HG02678 (cell line): ENCODE measurements around the gene SHC4.

Source experiments
- ATAC-seq: cut with Tn5 transposase; IDR thresholded peaks from one replicate; pipeline ENCODE4 v1.9.1; 2021; ENCODE audit warnings: mild to moderate bottlenecking, moderate library complexity; ENCODE audit not compliant: unreplicated experiment

SHC4 gene

DNA sequence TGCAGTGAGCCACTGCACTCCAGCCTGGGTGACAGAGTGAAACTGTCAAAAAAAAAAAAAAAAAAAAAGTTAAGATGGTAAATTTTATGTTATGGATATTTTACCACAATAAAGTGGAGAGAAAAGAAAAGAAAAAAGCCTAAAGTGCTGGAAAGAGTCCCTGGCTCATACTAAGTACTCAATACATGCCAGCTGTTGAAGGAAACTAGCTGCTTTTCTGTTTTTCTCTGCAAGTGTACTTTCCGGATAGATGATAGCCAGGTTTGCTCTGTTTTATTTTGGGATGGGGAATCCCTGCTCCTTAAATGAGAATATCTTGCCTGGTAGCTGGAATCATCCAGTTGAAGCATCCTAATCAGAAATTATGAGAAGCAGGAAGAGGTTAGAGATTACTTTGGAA is 74.9 kb downstream of the SHC4 start:
- ATAC-seq, result no peak

DNA sequence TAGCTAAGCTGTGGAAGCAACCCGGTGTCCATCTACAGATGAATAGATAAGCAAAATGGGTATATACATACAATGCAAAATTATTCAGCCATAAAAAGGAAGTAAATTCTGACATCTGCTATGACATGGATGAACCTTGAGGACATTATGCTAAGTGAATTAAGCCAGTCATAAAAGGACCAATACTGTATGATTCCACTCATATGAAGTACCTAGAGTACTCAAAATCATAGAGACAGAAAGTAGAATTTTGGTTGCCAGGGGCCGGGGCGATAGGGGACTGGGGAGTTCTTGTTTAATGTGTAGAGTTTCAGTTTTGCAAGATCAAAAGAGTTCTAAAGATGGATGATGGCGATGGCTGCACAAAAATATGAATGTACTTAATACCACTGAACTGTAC is 75.5 kb downstream of the SHC4 start:
- ATAC-seq, result no peak

DNA sequence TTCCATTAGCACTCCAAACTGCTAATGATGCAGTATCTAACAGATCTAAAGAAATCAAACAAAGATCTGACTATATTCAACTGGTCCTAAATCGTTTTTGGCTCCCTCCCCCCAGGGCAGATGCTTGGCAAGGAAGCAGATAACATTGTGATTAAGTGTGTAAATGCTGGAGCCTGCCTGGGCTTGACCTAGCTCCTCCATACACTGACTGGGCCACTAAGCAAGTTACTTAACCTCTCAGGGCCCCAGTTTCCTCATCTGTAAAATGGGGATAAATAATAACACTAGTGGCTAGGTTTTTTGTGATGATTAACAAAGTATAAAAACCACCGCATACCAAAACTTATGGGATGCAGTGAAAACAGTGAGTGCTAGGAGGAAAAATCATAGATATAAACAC is 76.6 kb downstream of the SHC4 start:
- ATAC-seq, result no peak

DNA sequence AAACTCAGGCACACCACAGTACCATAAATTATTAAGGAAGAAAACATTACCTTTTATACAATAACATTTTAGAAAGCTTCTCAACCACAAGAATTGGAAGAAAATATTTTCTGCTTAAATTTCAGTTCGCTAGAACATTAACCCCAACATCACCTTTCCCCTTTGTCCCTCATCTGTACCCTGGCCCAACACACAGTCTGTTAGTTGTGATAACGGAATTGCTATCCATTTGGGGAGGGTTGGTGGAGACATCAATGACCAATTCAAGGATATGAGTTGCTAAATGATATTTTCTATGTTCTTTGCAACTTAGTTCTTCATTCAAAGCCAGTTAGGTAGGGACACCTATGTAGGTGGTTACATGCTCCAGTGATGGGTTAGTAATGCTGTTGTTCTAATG is 80.0 kb downstream of the SHC4 start:
- ATAC-seq, result no peak

DNA sequence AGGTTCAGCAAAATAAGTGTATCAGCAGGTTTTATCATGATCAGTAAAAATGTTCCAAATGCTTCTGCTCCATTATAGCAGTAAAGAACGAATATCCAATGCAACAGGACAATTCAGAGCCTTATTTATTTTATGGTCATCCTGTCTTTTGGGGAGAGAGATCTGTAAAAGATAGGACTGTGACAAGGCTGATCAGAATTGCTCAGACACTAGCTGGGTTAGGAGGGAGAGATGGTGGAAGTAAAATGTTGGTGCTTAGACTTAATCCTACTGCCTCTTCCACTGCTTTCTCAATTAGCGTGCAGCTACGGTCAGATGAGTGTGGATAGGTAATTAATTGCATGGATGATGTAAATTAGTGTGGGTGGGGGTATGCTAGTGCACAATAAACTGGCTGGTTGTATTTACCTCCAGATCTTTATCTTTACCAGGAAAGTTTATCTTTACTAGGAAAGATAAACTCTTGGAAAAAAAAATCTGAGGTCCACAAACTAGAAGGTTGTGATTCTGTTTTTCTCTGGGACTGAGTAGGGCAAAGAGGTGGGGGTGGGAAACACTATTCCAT is 83.6 kb downstream of the SHC4 start:
- no peak for ATAC-seq

DNA sequence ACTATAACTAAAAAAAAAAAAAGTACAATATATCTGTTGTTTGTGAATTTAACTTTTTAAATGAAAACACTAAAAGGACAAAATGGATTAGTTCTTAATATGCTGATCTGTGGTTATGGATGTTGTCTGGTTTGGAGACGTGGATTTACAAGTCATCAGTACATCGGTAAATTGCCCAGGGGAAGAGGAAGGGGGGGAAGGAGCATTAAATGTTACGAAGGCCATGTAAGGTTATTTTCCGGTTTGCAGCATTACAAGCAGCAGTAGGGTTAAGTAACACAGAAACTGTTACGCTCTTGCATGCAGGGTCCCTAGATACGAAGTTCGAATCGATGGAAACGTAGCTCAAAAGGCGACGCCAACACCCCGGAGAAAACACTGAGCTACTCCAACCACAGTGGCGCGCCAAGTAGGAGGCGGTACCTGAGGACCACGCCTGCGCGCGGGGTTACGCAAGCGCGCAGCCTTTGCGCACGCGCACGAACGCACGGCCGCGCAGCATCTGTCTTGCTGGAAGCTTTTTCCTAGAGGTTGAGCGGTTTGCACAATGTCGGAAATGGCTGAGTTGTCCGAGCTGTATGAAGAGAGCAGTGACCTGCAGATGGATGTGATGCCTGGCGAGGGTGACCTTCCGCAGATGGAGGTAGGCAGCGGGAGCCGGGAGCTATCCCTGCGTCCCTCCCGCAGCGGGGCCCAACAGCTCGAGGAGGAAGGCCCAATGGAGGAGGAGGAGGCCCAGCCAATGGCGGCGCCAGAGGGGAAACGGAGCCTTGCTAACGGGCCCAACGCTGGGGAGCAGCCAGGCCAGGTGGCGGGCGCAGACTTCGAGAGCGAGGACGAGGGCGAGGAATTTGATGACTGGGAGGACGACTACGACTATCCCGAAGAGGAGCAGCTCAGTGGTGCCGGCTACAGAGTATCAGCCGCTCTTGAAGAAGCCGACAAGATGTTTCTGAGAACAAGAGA is 85.8 kb downstream of the SHC4 start, which contains the start of gene EID1:
TSS of gene EID1 (plus strand) at position 505 of the 966 bp plus-strand sequence. CDS start at position 548, 43 bp downstream.
- ATAC-seq, result peak; percentile 96

DNA sequence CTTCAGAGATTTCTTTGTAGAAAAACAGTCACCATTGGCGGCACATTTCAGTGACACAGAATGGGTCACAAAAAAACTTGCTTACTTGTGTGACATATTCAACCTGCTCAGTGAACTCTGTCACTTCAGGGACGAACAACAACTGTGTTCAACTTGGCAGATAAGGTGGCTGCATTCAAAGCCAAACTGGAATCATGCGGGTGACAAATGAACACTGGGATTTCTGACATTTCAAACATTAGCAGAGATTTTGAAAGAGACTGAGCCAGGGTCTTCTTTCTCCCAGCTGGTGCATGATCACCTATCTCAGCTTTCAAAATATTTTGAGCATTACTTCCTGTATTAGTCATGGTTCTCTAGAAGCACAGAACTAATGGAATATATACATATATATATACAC is 87.7 kb downstream of the SHC4 start:
- no peak for ATAC-seq

DNA sequence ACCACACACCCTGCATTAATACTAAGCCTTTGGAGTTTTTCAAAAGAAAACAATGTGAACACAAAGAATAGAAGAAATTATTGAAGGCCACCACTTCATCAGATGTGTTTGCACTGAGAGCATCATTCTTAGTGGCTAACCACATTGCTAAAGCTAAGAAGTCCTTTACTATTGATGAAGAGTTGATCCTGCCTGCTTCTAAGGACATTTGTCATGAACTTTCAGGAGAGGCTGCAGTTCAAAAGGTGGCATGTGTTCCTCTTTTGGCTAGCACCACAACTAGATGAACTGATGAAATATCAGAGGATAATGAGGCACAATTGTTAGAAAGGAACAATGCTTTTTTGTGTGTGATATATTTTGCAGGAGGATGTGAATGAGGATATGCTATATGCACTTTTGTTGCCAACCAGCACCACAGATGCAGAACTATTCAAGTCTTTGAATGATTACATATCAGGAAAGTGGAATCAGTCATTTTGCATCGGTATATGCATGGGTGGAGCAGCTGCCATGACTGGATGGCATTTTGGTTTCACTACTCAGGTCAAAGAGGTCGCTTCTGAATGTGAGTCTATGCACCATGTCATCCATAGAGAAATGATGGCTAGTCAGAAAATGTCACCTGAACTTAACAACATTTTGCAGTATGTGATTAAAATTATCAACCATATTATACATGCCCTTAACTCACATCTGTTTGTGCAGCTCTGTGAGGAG is 88.3 kb downstream of the SHC4 start:
- no peak for ATAC-seq

DNA sequence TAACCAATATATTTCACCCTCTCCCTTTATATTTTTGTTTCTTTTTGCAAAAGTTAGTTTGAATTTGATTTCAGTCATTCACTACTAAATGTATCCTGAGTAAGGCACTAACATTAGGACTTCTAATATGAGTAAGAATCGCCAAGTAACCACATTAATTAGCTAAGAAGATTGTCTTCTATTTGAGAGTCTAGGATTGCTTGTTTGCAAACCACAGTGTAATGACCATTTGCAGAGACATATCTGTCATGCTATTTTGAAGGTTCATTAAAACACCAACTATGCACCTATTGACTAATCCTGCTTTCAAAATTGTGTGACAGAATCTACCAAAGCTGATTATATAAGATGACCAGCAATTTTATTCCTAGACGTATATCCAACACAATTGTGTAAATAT is 91.1 kb downstream of the SHC4 start:
- ATAC-seq, result no peak

DNA sequence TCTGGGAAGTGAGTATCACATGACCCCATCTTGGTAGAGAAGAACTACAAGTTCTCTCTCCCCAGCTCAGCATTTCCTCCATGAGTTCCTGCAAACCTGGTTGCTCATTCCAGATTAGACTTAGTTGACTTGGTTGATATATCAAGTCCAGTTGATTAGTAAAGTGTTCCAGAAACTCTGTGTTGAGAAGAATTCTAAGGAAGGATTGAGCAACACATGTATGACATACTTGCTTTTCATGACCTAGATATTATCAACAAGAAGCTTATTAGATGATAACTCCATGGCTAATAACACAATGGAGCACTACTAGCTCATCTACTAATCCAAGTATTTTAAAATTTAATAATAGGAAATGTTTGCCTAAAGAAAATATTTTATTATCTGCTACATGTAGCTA is 92.2 kb downstream of the SHC4 start:
- no peak for ATAC-seq

DNA sequence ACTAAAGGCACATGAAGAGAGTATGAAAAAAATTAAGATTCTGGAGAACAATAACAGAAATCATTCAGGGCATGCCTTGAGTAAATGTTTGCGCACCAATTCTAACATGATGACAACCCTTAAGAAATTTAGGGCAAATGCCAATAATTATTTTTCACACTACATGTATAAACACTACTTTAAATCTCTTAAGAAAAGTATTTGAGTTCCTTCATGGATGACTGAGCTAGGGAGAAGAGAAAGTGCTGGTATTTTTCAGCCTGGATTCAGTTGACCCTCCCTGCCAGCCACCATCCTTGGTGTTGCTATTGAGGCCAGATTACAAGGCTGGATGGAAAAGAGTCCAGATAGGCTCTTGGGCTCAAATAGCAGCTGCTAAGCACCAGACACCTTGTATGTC is 93.8 kb downstream of the SHC4 start:
- ATAC-seq, result no peak

DNA sequence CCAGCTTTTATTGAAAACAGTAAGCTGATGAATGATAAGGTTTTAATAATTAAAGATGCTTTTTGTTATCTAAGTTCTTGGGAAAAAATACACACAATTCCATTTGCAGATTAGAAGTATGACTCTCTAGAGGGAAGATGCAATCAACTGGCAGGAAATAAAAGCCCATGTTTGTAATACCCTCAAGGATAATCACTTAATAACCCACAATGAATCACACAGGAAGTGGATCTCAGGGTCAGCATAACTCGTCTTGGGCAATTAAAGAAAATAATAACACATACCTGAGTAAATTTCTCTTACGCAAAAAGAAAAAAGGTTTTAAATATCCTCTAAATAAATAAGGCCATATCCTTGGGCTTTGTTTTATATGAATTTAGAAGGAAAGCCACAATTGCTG is 95.2 kb downstream of the SHC4 start:
- no peak for ATAC-seq

DNA sequence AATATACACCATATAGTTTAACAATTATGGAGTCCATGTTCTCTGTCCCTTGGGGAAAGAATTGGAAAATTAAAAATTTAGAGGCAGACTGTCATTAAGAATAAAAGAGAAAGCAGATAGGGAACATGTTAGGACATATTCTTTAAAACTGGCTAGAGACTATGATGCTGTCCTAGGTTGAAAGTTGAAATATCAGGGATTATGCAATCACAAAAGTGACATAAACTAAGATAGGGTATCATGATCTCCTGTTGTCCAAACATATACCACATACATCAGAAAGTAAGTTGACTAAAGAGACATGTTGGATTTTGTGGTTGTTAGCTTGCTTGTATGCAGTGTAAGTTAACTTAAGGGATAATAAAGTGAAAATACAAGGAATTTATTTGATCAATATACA is 95.7 kb downstream of the SHC4 start:
- no peak for ATAC-seq

DNA sequence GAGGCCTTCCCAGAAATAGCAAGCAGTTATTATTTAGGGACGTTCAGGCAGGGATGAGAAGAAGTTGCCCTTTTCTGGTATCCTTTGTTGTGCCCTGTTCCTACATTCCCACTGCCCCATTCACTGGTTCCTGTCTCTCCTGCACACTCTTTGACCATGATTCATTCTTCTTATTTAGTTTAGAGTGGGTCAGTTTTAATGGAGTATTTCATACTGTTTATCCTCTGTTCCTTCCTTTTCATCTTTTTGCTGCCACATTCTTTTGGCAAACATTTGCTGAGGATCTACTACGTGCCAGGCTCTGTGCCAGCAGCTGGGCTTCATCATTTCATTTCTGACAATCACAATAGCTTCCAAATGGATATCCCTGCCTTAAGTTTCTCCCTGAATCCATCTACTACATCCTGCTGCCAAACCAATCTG is 97.6 kb downstream of the SHC4 start:
- no peak for ATAC-seq

DNA sequence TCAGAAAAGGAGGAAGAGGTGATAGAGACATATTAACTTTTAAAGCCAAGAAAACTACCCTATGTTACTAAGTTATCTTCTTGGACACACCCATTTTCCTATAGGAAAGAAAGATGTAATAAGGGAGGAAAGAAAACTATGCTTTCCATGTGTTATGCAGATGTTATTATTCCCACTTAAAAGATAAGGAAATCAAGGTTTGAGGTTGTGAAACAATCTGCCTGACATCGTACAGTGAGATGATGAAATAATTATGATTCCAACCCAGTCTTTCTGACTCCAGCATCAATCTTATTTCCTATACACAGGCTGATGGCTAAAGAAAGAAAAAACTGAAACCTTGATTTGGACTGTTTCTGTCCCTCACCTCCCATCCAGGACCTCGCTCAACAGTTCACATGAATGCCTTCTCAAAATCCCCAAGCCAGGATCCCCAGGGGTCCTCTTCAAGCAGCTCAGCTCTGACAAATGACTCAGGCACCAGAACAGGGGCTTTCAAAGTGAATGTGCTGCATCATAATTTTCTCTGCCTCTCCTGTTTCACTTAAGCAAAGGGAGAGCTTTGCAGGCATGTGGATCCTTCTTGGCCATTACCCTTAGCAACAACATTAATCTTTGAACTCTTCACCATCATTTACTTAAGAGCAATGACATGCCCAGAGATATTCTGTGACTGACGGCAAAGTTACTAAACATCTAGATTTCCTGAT is 98.2 kb downstream of the SHC4 start:
- ATAC-seq, result no peak

DNA sequence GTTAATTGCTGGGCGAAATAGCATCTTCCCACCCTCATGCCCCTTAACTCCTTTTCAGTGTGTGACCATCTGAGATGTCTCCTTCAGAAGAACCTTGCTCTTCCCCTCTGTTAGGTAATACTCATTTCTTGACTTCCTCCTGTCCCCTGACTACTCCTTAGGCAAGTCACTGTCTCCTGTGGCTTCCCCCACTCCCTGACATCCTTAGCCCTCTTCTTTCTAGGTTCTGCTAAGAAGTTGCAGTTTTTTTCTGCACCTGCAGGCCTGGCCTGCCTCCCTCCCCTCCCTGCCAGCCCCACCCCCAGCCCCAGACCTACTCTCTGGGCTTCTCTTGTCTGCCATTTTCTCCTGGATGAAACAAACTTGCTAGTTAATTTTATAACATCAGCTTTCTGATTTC is 101.0 kb downstream of the SHC4 start:
- ATAC-seq, result peak; percentile 52

DNA sequence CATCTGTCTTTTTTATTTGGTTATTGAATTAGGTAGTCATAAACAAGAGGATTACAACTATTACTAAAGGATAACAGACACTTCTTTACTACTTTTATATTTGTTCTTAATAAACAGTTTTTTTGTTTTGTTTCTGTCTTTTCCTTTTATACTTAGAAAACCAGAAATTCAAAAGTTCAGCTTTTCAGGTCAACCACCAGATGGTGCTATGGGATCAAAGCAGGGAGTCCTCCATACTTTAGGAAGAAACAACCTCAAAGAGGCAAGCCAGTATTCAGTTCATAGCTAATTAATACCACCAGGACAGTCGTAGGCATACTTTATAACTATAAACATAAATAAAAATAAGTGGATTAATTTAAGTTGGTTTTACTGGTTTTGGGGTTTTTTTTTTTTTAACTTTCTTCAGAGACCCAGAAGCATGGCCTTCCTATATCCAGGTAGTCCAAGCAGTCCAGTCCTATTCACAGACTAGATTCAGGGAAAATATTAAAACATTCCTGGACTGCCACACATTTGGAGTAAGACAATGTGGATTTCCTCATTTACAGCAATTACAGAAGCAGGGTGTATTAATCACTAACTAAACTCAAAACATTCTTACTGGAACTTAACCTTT is 101.8 kb downstream of the SHC4 start:
- peak; percentile 56 for ATAC-seq

DNA sequence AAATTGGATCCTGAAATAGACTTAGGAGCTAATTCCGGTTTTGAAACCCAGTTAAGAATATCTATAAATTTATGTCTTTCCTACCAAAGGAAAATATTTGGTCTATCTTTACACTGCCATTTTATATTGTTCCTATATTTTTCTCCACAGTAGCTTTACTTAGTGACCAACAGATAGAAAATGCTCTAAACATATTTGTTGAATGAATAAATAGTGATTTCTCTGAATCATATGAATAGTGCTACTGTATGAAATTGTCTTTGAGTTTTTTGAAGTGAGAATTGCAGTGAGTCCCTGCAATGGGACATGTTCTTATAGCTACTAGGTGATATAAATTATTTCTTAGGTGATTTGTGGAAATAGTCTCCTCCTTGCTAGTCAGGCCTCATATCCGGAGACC is 104.3 kb downstream of the SHC4 start:
- ATAC-seq, result no peak

DNA sequence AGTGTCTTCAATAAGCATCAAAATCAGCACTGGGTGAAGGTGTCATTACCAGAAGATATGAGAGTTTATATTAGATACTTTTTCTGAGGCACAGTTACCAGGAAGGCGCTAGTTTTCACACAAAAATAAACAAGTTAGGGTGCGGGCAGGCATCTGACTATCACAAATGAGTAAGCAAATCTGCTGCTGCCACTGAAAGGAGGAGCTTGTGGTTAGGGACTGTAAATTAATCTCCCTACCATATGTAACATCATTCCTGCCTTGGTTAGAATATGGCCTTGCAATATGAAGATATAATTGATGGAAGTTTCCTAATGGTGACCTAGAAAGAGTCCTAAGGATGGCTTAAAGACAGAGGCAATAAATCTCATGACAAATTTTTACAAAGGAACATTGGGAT is 105.3 kb downstream of the SHC4 start:
- ATAC-seq, result no peak

DNA sequence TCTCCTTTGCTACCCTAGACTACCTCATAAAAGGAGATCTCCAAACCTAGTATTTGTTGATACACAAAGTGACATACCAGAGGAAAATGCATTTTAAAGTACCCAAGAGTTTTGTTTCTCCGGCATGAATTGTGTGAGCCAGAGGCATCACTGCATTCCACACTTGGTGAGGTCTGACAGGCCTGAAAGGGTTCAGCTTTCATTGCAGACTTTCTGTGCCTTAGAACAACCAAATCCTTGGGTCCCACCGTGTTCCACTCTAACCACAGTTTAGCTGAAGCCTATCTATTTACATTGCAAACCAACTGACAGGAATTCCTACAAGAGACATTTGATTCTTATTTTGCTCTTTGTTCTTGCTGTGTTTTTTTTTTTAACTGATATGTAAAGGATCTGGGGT is 106.8 kb downstream of the SHC4 start:
- no peak for ATAC-seq
